ENCODE data around the gene TMEM167B. TPM values are rescaled to one million over a fixed set of nuclear protein-coding genes. Genes with fewer than 3 reads are reported as not detected.

The TMEM167B gene
- polyA plus RNA-seq, 12 donors: 36.6 to 49.2 (median 42.4) TPM; not detected in 1

- peak; percentile 96 for DNase-seq
Observed at GRCh38 chr1:109075531-109076490, 14.8 kb upstream of the TMEM167B start, which contains the start of gene TAF13. TSS of gene TAF13 (minus strand) at chr1:109076003. CDS start at chr1:109075947, 56 bp downstream.

GRCh38 chr1:109078317-109078716 is 12.2 kb upstream of the TMEM167B start:
- DNase-seq: no peak

- DNase-seq: no peak
Observed at GRCh38 chr1:109079240-109079622, 11.3 kb upstream of the TMEM167B start.

GRCh38 chr1:109080441-109081082 is 10.0 kb upstream of the TMEM167B start:
- no peak for DNase-seq

GRCh38 chr1:109083501-109083900 is 7.1 kb upstream of the TMEM167B start:
- DNase-seq: no peak

- no peak for DNase-seq
Observed at GRCh38 chr1:109083923-109084322, 6.6 kb upstream of the TMEM167B start.

- no peak for DNase-seq
Observed at GRCh38 chr1:109084563-109085517, 5.7 kb upstream of the TMEM167B start.

- DNase-seq: no peak
Observed at GRCh38 chr1:109089242-109090015, 1.1 kb upstream of the TMEM167B start.

GRCh38 chr1:109091078-109091838 is 694 bp downstream of the TMEM167B start:
- DNase-seq: no peak

GRCh38 chr1:109091839-109092193 is 1.3 kb downstream of the TMEM167B start:
- no peak for DNase-seq

- no peak for DNase-seq
Observed at GRCh38 chr1:109094377-109094803, 3.8 kb downstream of the TMEM167B start.

GRCh38 chr1:109094871-109095270 is 4.3 kb downstream of the TMEM167B start:
- DNase-seq: no peak

- no peak for DNase-seq
Observed at GRCh38 chr1:109095631-109096030, 5.1 kb downstream of the TMEM167B start.

GRCh38 chr1:109096120-109096519 is 5.6 kb downstream of the TMEM167B start:
- DNase-seq: no peak

GRCh38 chr1:109099938-109100773 is 9.6 kb downstream of the TMEM167B start:
- peak; percentile 97 for DNase-seq

- no peak for DNase-seq
Observed at GRCh38 chr1:109104364-109105151, 14.0 kb downstream of the TMEM167B start.

GRCh38 chr1:109105881-109106280 is 15.3 kb downstream of the TMEM167B start:
- no peak for DNase-seq

GRCh38 chr1:109107785-109108184 is 17.2 kb downstream of the TMEM167B start:
- no peak for DNase-seq
